HL-60 (cell line): Measurements from ENCODE around the gene CRY1.
"Not testable (repeated sequence)": the region's sequence is repeated elsewhere in the genome, so short reads cannot be mapped to it uniquely, and the experiment has no call there.

Source experiments
- DNase-seq, 2 experiments: peaks; one replicate each; pipeline ENCODE4 v3.0.0-alpha.2; 2010 to 2020; ENCODE audit warnings: low read depth in 1 of 2, low spot score in 1 of 2
- H3K27ac ChIP-seq: fragments of 250-450 bp; sonication (Bioruptor Pico); replicated peaks from 2 replicates; pipeline ENCODE4 v1.5.1; 2020; ENCODE audit warnings: mild to moderate bottlenecking, moderate library complexity
- H3K27me3 ChIP-seq: fragments of 250-450 bp; sonication (Bioruptor Pico); 2 replicates; pipeline ENCODE4 v1.5.1; 2021; ENCODE audit warnings: mild to moderate bottlenecking, moderate library complexity; ENCODE audit not compliant: insufficient read depth, poor library complexity, severe bottlenecking
- H3K4me3 ChIP-seq: replicated peaks from 2 replicates; pipeline ENCODE4 v1.5.1; 2011; ENCODE audit warnings: mild to moderate bottlenecking, control low read depth, low read length; ENCODE audit not compliant: insufficient read depth
- GABPA ChIP-seq: IDR thresholded peaks from 2 replicates; pipeline ENCODE4 v1.6.1; 2012; ENCODE audit warnings: low read depth
- POLR2AphosphoS5 ChIP-seq: IDR thresholded peaks from 2 replicates; pipeline ENCODE4 v1.6.1; 2012; ENCODE audit warnings: low read depth
- SPI1 ChIP-seq: IDR thresholded peaks from 2 replicates; pipeline ENCODE4 v1.6.1; 2012; ENCODE audit warnings: low read depth, mild to moderate bottlenecking, borderline replicate concordance
- TF ChIP-seq, protein P1 (sequence below): IDR thresholded peaks from one replicate; pipeline ENCODE4 v1.5.1; 2011; ENCODE audit warnings: low read length, control low read depth, inconsistent platforms; ENCODE audit not compliant: insufficient read depth
- TF ChIP-seq, protein P2 (sequence below): IDR thresholded peaks from 2 replicates; pipeline ENCODE4 v1.6.1; 2012; ENCODE audit warnings: low read depth; ENCODE audit not compliant: insufficient replicate concordance

The CRY1 gene

DNA sequence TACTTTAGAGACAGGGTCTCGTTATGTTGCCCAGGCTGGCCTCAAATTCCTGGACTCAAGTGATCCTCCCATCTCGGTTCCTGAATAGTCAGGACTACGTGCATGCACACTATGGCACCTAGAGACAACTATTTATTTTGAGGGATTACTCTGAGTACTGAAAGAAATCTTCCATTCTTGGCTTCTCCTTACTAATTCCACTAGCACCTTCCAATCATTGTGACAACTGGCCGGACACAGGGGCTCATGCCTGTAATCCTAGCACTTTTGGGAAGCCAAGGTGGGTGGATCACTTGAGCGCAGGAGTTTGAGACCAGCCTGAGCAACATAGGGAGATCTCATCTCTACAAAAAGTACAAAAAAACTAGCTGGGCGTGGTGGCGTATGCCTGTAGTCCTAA lies 64.3 kb downstream of the CRY1 start:
- DNase-seq, result no peak
- Histone ChIP-seq H3K4me3 (no peak overlapping the region), H3K27me3 (no peaks in the 10 kb centered on the region), H3K27ac (no peak overlapping the region)
- TF ChIP-seq SPI1, result no peak
- TF ChIP-seq GABPA, result no peak
- TF ChIP-seq, protein P1, sequence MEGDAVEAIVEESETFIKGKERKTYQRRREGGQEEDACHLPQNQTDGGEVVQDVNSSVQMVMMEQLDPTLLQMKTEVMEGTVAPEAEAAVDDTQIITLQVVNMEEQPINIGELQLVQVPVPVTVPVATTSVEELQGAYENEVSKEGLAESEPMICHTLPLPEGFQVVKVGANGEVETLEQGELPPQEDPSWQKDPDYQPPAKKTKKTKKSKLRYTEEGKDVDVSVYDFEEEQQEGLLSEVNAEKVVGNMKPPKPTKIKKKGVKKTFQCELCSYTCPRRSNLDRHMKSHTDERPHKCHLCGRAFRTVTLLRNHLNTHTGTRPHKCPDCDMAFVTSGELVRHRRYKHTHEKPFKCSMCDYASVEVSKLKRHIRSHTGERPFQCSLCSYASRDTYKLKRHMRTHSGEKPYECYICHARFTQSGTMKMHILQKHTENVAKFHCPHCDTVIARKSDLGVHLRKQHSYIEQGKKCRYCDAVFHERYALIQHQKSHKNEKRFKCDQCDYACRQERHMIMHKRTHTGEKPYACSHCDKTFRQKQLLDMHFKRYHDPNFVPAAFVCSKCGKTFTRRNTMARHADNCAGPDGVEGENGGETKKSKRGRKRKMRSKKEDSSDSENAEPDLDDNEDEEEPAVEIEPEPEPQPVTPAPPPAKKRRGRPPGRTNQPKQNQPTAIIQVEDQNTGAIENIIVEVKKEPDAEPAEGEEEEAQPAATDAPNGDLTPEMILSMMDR, result no peak
- TF ChIP-seq, protein P2, sequence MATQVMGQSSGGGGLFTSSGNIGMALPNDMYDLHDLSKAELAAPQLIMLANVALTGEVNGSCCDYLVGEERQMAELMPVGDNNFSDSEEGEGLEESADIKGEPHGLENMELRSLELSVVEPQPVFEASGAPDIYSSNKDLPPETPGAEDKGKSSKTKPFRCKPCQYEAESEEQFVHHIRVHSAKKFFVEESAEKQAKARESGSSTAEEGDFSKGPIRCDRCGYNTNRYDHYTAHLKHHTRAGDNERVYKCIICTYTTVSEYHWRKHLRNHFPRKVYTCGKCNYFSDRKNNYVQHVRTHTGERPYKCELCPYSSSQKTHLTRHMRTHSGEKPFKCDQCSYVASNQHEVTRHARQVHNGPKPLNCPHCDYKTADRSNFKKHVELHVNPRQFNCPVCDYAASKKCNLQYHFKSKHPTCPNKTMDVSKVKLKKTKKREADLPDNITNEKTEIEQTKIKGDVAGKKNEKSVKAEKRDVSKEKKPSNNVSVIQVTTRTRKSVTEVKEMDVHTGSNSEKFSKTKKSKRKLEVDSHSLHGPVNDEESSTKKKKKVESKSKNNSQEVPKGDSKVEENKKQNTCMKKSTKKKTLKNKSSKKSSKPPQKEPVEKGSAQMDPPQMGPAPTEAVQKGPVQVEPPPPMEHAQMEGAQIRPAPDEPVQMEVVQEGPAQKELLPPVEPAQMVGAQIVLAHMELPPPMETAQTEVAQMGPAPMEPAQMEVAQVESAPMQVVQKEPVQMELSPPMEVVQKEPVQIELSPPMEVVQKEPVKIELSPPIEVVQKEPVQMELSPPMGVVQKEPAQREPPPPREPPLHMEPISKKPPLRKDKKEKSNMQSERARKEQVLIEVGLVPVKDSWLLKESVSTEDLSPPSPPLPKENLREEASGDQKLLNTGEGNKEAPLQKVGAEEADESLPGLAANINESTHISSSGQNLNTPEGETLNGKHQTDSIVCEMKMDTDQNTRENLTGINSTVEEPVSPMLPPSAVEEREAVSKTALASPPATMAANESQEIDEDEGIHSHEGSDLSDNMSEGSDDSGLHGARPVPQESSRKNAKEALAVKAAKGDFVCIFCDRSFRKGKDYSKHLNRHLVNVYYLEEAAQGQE, result no peak
- TF ChIP-seq POLR2AphosphoS5, result no peak

DNA sequence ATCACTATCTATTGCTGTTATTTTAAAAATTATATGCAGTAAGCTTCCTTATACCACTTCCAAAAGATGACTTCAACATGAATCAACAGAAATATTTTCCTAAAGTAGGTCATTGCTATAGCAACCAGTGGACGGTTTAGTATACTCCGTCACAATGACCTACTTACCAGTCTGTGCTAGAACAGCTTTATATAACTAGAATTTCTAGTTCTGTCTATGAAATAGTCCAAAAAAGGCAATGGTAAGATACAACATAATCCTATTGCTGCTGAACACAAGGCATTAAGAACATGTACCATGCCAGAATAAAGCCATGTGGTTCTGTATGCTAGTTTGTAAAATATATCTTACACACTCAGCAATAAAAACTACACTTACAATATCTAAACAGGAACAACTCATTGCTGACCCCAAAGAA lies 65.7 kb downstream of the CRY1 start:
- no peak for TF ChIP-seq GABPA
- TF ChIP-seq, protein P1, result no peak
- no peak for TF ChIP-seq SPI1
- TF ChIP-seq, protein P2, result no peak
- no peak for TF ChIP-seq POLR2AphosphoS5
- Histone ChIP-seq H3K27me3 (no peaks in the 10 kb centered on the region), H3K27ac (no peak overlapping the region), H3K4me3 (no peak overlapping the region)
- DNase-seq, result no peak

DNA sequence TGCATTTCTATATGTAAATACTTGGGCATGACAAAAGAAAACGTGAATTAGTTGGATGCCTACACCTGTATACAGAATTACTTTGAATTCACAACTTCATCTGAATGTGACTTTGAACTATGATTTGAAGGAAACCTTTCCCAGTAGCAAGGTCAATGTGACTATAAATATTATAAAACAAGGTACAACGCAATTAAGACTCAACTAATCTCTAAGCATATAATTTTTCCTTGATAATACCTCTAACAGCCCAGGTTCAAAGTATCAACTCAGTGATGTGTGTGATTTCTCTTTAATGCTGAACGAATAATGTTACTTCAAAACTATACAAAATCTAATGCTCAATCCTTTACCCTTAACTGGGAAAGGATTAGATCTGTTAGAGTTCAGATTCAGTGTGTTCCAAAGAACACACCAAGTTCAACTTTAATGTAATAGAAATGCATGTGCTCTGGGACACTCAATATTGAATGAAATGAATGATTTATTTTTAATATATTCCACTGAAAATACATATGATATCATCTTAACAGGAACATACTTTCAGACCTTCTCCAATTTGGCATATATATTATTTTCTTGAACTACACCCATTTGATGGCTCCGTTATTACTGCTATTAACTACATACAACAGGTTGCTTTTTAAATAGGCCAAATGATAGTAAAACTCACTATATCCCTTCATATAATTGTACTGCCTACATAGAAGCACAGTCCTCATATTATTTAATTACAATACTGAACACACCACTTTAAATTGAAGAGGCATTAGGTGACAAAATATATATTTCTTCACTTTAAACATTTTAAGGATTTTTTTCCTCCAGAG lies 66.3 kb downstream of the CRY1 start:
- no peak for DNase-seq
- TF ChIP-seq, protein P1, result no peak
- no peak for TF ChIP-seq POLR2AphosphoS5
- TF ChIP-seq, protein P2, result no peak
- no peak for TF ChIP-seq GABPA
- no peak for TF ChIP-seq SPI1
- Histone ChIP-seq H3K27me3 (no peaks in the 10 kb centered on the region), H3K27ac (no peak overlapping the region), H3K4me3 (no peak overlapping the region)

DNA sequence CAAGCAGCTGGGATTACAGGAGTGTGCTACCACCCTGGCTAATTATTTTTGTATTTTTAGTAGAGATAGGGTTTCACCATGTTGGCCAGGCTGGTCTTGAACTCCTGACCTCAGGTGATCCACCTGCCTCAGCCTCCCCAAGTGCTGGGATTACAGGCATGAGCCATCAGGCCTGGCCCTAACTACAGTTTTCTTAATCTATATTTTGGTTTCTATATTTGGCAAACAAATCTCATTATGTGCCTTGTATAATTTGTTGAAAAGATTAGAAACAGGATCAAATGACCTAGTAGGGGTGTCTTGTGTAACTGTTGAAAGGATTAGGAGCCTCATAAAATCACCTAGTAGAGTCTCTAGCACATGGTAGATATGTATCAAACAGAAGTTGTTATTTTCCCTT lies 67.0 kb downstream of the CRY1 start:
- H3K27me3 ChIP-seq, DNase-seq, H3K27ac ChIP-seq, H3K4me3 ChIP-seq: not testable (repeated sequence)
